Osteoblast (primary cell): Measurements from ENCODE around the gene NRP2. TPM values are rescaled to one million over a fixed set of nuclear protein-coding genes. Genes with fewer than 3 reads are reported as not detected.

ENCODE experiments used
- DNase-seq: peaks from one replicate; pipeline ENCODE4 v3.0.0; 2011; ENCODE audit warnings: low spot score, mixed read lengths; ENCODE audit not compliant: insufficient read length; ENCODE audit errors: missing footprints
- H2AFZ ChIP-seq: 2 replicates; pipeline ENCODE4 v1.6.0; 2011; ENCODE audit warnings: mild to moderate bottlenecking, low read length
- H3K27ac ChIP-seq: 2 replicates; pipeline ENCODE4 v1.5.1; 2011; ENCODE audit warnings: mild to moderate bottlenecking, low read depth, low read length, moderate library complexity
- H3K27me3 ChIP-seq: 2 replicates; pipeline ENCODE4 v1.6.0; 2012; ENCODE audit warnings: mild to moderate bottlenecking, control low read depth, inconsistent platforms, low read length, moderate library complexity; ENCODE audit not compliant: insufficient read depth
- H3K36me3 ChIP-seq: 2 replicates; pipeline ENCODE4 v1.5.1; 2011; ENCODE audit warnings: mild to moderate bottlenecking, low read length, control low read depth, moderate library complexity; ENCODE audit not compliant: insufficient read depth
- H3K4me1 ChIP-seq: 2 replicates; pipeline ENCODE4 v1.5.1; 2011; ENCODE audit warnings: mild to moderate bottlenecking, low read length, control low read depth, moderate library complexity; ENCODE audit not compliant: insufficient read depth
- H3K4me2 ChIP-seq: 2 replicates; pipeline ENCODE4 v1.6.0; 2011; ENCODE audit warnings: mild to moderate bottlenecking, low read length; ENCODE audit not compliant: insufficient read depth
- H3K4me3 ChIP-seq: fragments of 200-600 bp; sonication (generic); 3 replicates; pipeline ENCODE4 v1.5.1; 2012; ENCODE audit warnings: mild to moderate bottlenecking, low read length, inconsistent platforms; ENCODE audit not compliant: insufficient read depth
- H3K79me2 ChIP-seq: 2 replicates; pipeline ENCODE4 v1.6.0; 2012; ENCODE audit warnings: mild to moderate bottlenecking, low read length, control low read depth, inconsistent platforms; ENCODE audit not compliant: insufficient read depth
- H3K9me3 ChIP-seq: 2 replicates; pipeline ENCODE4 v1.5.1; 2011; ENCODE audit warnings: low read depth, low read length, control low read depth
- H4K20me1 ChIP-seq: 2 replicates; pipeline ENCODE4 v1.6.0; 2012; ENCODE audit warnings: mild to moderate bottlenecking, low read length, control low read depth; ENCODE audit not compliant: insufficient read depth
- total RNA-seq: library from RNA; depleted of rRNA; stranded (reverse); fragments of >200 nt; gene quantifications from 2 replicates; pipeline ENCODE4 v1.2.3, GENCODE V29; 2012
- TF ChIP-seq, protein P1 (sequence below): IDR thresholded peaks from 2 replicates; pipeline ENCODE4 v1.5.1; 2011; ENCODE audit warnings: mild to moderate bottlenecking, low read depth, low read length, moderate library complexity; ENCODE audit errors: extremely low read depth

NRP2 gene
- total RNA-seq, 1 donor = 183 TPM

DNA sequence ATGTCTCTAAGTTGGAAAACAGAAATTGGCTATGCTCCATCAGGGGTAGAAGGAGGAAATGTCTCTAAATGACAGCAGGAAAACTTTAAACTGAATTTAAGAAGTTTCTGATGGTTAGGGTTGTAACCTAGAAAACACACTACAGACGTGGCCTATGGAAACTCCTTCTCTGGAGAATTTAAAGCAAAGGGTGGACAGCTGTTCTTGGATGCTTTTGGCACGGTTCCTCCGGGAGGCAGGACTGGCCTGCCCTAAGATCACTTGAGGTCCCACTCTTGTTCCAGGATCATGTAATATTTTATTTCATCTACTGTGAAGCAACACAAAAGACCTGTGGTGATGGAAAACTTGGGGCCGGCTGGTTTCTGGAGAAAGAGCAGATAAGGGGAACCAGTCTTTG lies 77.0 kb downstream of the NRP2 start:
- Histone ChIP-seq H4K20me1 (no peaks in the 10 kb centered on the region), H3K36me3 (peaks cover 43% of the 10 kb centered on the region), H3K27ac (no peak overlapping the region), H3K4me3 (no peak overlapping the region), H3K9me3 (no peaks in the 10 kb centered on the region), H2AFZ (no peak overlapping the region), H3K27me3 (no peaks in the 10 kb centered on the region), H3K4me2 (no peak overlapping the region), H3K4me1 (peaks cover 53% of the 10 kb centered on the region), H3K79me2 (no peaks in the 10 kb centered on the region)
- DNase-seq = no peak
- TF ChIP-seq, protein P1, sequence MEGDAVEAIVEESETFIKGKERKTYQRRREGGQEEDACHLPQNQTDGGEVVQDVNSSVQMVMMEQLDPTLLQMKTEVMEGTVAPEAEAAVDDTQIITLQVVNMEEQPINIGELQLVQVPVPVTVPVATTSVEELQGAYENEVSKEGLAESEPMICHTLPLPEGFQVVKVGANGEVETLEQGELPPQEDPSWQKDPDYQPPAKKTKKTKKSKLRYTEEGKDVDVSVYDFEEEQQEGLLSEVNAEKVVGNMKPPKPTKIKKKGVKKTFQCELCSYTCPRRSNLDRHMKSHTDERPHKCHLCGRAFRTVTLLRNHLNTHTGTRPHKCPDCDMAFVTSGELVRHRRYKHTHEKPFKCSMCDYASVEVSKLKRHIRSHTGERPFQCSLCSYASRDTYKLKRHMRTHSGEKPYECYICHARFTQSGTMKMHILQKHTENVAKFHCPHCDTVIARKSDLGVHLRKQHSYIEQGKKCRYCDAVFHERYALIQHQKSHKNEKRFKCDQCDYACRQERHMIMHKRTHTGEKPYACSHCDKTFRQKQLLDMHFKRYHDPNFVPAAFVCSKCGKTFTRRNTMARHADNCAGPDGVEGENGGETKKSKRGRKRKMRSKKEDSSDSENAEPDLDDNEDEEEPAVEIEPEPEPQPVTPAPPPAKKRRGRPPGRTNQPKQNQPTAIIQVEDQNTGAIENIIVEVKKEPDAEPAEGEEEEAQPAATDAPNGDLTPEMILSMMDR = no peak

DNA sequence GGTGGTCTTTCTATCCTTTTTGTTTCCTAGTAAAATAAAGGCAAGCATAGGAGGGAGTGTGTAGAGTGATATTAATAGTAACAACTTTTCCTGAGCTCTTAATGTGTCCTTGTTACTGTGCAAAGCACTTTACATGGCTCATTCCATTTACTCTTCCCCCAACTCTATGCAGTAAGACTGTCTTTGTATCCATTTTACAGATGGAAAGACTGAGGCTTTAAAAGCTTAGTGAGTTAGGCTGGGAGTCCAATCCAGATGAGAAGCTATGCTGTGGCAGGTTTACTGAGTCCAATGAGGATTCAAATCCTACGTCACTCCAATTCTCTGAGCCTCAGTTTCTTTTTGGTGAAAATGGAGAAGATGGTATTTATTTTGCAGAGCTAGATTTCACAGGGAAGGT lies 77.4 kb downstream of the NRP2 start:
- no peaks in the 10 kb centered on the region for H3K9me3 ChIP-seq
- H4K20me1 ChIP-seq = no peaks in the 10 kb centered on the region
- H3K4me3 ChIP-seq = no peak overlapping the region
- TF ChIP-seq, protein P1 = no peak
- no peak for DNase-seq
- H3K4me1 ChIP-seq = peaks cover 48% of the 10 kb centered on the region
- no peak overlapping the region for H3K4me2 ChIP-seq
- no peaks in the 10 kb centered on the region for H3K27me3 ChIP-seq
- H3K36me3 ChIP-seq = peaks cover 47% of the 10 kb centered on the region
- H3K79me2 ChIP-seq = no peaks in the 10 kb centered on the region
- H3K27ac ChIP-seq = no peak overlapping the region
- no peak overlapping the region for H2AFZ ChIP-seq

DNA sequence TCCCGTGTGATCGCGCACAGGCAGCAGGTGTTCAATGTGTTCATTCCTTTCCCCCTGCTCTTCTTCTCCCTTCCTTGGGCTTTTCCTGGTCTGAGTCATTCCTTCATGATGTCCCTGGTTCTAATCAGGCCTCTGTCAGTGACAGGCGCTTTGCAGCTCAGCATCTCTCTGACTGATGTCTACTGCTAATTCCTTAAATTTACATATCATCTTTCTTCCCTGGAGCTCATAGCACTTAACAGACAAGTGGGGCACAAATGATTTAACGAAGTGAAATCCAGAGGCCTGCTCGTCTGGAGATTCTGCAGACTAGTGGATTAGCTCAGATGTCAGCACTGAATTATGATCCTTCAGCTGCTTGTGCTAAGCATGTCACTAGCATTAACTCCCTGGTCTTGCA lies 77.9 kb downstream of the NRP2 start:
- H3K27ac ChIP-seq = no peak overlapping the region
- no peak overlapping the region for H2AFZ ChIP-seq
- no peak overlapping the region for H3K4me3 ChIP-seq
- peaks cover 51% of the 10 kb centered on the region for H3K36me3 ChIP-seq
- H3K9me3 ChIP-seq = no peaks in the 10 kb centered on the region
- no peak overlapping the region for H3K4me2 ChIP-seq
- DNase-seq = no peak
- TF ChIP-seq, protein P1 = no peak
- no peaks in the 10 kb centered on the region for H3K79me2 ChIP-seq
- H3K4me1 ChIP-seq = peaks cover 44% of the 10 kb centered on the region
- H4K20me1 ChIP-seq = no peaks in the 10 kb centered on the region
- no peaks in the 10 kb centered on the region for H3K27me3 ChIP-seq

DNA sequence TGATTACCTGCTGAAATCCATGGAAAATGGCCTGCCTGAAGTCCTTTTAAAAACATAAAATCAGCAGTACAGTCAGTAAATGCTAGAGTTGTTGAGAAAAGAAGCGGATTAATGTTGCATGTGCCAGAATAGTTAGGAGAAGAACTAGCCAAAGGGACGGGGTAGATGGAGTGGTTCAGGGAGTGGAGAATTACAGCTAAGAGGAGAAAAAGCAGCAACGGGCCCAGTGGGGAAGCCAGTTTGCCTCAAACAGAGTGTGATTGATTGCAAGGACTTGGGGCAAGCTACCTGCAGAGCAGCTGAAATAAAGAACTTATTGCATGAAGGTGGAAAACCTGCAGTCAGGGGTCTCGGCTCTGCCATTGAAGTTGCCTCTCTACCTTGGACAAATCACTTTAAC lies 79.1 kb downstream of the NRP2 start:
- Histone ChIP-seq H3K36me3 (peaks cover 63% of the 10 kb centered on the region), H4K20me1 (no peaks in the 10 kb centered on the region), H3K79me2 (no peaks in the 10 kb centered on the region), H3K9me3 (no peaks in the 10 kb centered on the region), H3K27me3 (no peaks in the 10 kb centered on the region), H3K4me2 (no peak overlapping the region), H3K27ac (no peak overlapping the region), H3K4me3 (no peak overlapping the region), H2AFZ (no peak overlapping the region), H3K4me1 (peaks cover 31% of the 10 kb centered on the region)
- TF ChIP-seq, protein P1 = no peak
- no peak for DNase-seq
